ENCODE results near the gene IGSF8. TPM values are rescaled to one million over a fixed set of nuclear protein-coding genes. Genes with fewer than 3 reads are reported as not detected.

IGSF8 gene
- total RNA-seq, 1 experiment from 2014 or later = 101 TPM

DNA sequence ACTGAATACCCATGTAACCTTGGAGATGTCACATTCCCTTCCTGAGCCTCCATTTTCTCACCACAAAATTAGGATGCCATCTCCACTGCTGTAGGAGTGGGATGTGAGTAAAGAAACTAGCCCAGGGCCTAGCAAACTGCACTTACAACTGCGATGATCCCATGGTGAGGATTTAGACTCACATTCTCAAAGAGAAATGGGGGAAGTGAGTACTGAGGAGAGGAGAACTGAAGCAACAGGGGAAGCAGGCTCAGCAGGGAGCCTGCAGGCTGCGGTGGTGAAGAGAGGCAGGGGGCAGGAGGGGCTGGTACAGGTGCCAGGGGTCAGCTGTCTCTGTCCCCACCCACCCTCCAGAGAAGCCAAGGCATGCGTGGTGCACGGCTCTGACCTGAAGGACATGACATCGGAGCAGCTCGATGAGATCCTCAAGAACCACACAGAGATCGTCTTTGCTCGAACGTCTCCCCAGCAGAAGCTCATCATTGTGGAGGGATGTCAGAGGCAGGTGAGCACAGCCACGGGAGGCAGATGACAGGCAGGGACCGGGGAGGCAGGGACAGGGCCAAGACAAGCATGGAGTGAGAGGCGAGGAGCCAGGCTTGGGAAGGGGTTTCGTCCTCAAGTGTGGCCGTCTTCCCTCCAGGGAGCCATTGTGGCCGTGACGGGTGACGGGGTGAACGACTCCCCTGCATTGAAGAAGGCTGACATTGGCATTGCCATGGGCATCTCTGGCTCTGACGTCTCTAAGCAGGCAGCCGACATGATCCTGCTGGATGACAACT is 36.6 kb upstream of the IGSF8 start:
- TF ChIP-seq ZNF263 (CRISPR knock-in tag; IDR thresholded peaks at IDR 0.05; ENCODE audit: low read depth) (0 out of 2 replicates have a peak, but pooled peaks have one; percentile 9), ZNF396 (CRISPR knock-in tag; IDR thresholded peaks at IDR 0.05; ENCODE audit: borderline replicate concordance) (no peak)
- DNase-seq (ENCODE audit: low spot score) = no peak
- H3K36me3 Mint-ChIP-seq = peaks cover 20% of the 10 kb centered on the region
- H3K4me3 Mint-ChIP-seq = no peak overlapping the region
- H3K27ac Mint-ChIP-seq = no peak overlapping the region
- no peaks in the 10 kb centered on the region for H3K9me3 Mint-ChIP-seq
- peaks cover 5% of the 10 kb centered on the region; the same call in 1 of the 2 replicates for H3K4me1 Mint-ChIP-seq
- ChIA-PET CTCF (interaction anchor here (1.4 to 1.5 kb wide), 3 partner anchors 49 to 117 kb away, joined by 4 to 6 read pairs (median 5); no protein-coding TSS in a partner anchor), POLR2A (no interaction called here)
- no peaks in the 10 kb centered on the region for H3K27me3 Mint-ChIP-seq (ENCODE audit: low read depth)
- ATAC-seq = no peak

DNA sequence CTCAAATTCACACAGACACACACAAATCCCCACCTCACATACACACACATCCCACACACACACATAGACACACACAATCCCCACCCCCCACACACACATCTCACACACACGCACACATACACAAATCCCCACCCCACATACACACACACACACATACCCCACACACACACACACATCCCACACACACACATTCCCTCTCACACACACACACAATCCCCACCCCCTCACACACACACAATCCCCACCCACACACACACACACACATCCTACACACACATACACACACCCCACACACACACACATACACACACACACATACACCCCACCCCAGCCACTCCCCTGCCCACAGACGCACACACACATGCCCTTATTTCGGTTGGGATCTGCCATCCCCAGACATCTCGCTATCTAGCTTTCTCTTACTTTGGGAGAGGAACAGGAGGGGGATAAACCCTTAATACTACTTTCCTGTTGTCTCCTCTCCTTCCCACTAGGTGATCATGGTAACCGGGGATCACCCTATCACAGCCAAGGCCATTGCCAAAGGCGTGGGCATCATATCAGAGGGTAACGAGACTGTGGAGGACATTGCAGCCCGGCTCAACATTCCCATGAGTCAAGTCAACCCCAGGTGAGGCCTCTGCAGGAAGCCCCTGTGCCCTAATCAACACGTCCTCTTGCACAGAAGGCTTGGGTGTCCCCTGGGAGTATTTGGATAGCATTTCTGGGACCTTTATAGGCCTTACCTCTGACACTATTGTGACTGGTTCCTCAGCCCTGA is 35.8 kb upstream of the IGSF8 start:
- Mint-ChIP-seq H3K4me1 (peaks cover 5% of the 10 kb centered on the region; the same call in 1 of the 2 replicates), H3K4me3 (no peak overlapping the region), H3K27me3 (ENCODE audit: low read depth) (no peaks in the 10 kb centered on the region), H3K27ac (no peak overlapping the region), H3K9me3 (no peaks in the 10 kb centered on the region), H3K36me3 (peaks cover 24% of the 10 kb centered on the region)
- TF ChIP-seq ZNF423 (CRISPR knock-in tag; IDR thresholded peaks at IDR 0.05) (no peak), ZNF671 (CRISPR knock-in tag; IDR thresholded peaks at IDR 0.05) (no peak), TP53 (CRISPR knock-in tag; IDR thresholded peaks at IDR 0.05) (no peak), RORB (CRISPR knock-in tag; IDR thresholded peaks at IDR 0.05) (no peak), GRHL2 (CRISPR knock-in tag; IDR thresholded peaks at IDR 0.05; ENCODE audit: insufficient replicate concordance, severe bottlenecking) (no peak), IRF2 (CRISPR knock-in tag; IDR thresholded peaks at IDR 0.05; ENCODE audit: borderline replicate concordance, low read depth) (no peak), NR2C2 (CRISPR knock-in tag; IDR thresholded peaks at IDR 0.05) (no peak), FOXP1 (CRISPR knock-in tag; IDR thresholded peaks at IDR 0.05; ENCODE audit: borderline replicate concordance) (no peak), ETV6 (CRISPR knock-in tag; IDR thresholded peaks at IDR 0.05) (no peak), SOX15 (CRISPR knock-in tag; IDR thresholded peaks at IDR 0.05) (no peak)
- TF ChIP-seq, protein P1, sequence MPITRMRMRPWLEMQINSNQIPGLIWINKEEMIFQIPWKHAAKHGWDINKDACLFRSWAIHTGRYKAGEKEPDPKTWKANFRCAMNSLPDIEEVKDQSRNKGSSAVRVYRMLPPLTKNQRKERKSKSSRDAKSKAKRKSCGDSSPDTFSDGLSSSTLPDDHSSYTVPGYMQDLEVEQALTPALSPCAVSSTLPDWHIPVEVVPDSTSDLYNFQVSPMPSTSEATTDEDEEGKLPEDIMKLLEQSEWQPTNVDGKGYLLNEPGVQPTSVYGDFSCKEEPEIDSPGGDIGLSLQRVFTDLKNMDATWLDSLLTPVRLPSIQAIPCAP (CRISPR knock-in tag; IDR thresholded peaks at IDR 0.05) = no peak
- TF ChIP-seq, protein P2, sequence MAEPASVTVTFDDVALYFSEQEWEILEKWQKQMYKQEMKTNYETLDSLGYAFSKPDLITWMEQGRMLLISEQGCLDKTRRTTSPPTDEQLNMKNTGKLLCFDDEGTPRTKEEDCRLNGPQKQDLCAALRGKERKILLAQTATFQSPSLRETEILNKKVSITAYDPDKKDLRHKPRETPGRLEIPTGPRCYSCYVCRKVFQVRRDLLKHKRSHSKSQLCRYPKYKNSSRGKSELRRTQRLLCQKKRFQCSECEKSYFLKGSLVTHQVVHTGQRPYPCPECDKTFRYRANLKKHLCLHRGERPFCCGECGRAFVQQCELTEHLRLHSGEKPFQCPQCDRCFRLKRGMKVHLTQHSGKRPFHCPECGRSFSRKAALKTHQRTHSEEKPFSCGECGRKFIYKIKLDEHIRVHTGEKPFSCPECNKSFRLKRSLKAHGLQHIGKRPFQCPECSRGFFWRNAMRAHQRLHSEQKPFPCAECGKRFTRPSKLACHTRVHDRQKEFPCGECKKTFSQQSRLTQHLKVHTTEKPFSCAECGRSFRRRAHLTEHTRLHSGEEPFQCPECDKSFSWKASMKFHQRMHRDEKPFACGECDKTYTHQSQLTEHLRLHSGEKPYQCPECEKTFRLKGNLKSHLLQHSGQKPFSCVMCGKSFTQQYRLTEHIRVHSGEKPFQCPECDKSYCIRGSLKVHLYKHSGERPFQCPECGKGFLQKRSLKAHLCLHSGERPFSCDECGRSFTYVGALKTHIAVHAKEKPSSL (CRISPR knock-in tag; conservative IDR thresholded peaks at IDR 0.05) = no peak
- TF ChIP-seq, protein P3, sequence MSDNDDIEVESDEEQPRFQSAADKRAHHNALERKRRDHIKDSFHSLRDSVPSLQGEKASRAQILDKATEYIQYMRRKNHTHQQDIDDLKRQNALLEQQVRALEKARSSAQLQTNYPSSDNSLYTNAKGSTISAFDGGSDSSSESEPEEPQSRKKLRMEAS (CRISPR knock-in tag; IDR thresholded peaks at IDR 0.05) = no peak
- TF ChIP-seq, protein P4, sequence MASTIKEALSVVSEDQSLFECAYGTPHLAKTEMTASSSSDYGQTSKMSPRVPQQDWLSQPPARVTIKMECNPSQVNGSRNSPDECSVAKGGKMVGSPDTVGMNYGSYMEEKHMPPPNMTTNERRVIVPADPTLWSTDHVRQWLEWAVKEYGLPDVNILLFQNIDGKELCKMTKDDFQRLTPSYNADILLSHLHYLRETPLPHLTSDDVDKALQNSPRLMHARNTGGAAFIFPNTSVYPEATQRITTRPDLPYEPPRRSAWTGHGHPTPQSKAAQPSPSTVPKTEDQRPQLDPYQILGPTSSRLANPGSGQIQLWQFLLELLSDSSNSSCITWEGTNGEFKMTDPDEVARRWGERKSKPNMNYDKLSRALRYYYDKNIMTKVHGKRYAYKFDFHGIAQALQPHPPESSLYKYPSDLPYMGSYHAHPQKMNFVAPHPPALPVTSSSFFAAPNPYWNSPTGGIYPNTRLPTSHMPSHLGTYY (CRISPR knock-in tag; IDR thresholded peaks at IDR 0.05) = no peak
- TF ChIP-seq, protein P5, sequence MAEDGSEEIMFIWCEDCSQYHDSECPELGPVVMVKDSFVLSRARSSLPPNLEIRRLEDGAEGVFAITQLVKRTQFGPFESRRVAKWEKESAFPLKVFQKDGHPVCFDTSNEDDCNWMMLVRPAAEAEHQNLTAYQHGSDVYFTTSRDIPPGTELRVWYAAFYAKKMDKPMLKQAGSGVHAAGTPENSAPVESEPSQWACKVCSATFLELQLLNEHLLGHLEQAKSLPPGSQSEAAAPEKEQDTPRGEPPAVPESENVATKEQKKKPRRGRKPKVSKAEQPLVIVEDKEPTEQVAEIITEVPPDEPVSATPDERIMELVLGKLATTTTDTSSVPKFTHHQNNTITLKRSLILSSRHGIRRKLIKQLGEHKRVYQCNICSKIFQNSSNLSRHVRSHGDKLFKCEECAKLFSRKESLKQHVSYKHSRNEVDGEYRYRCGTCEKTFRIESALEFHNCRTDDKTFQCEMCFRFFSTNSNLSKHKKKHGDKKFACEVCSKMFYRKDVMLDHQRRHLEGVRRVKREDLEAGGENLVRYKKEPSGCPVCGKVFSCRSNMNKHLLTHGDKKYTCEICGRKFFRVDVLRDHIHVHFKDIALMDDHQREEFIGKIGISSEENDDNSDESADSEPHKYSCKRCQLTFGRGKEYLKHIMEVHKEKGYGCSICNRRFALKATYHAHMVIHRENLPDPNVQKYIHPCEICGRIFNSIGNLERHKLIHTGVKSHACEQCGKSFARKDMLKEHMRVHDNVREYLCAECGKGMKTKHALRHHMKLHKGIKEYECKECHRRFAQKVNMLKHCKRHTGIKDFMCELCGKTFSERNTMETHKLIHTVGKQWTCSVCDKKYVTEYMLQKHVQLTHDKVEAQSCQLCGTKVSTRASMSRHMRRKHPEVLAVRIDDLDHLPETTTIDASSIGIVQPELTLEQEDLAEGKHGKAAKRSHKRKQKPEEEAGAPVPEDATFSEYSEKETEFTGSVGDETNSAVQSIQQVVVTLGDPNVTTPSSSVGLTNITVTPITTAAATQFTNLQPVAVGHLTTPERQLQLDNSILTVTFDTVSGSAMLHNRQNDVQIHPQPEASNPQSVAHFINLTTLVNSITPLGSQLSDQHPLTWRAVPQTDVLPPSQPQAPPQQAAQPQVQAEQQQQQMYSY (CRISPR knock-in tag; IDR thresholded peaks at IDR 0.05) = no peak
- ATAC-seq (no peak), DNase-seq (ENCODE audit: low spot score) (no peak)
- POLR2A ChIA-PET = no interaction called here
- CTCF ChIA-PET = interaction anchor here (1.4 to 1.5 kb wide), 3 partner anchors 49 to 118 kb away, joined by 4 to 6 read pairs (median 5); no protein-coding TSS in a partner anchor

Data from WTC11 (cell line).